ENCODE measurements around the gene DNAJC16. TPM values are rescaled to one million over a fixed set of nuclear protein-coding genes. Genes with fewer than 3 reads are reported as not detected.
A peak's percentile ranks its signal among the peaks of the same experiment; 100 is the strongest.

The DNAJC16 gene
- total and polyA plus RNA-seq, 9 of the 15 experiments (the other 6 are each of a cell fraction or from before 2014, with no cell fraction given) = 6.9 to 16.8 (median 12.8) TPM

- no TSS peak for BruUV-seq (replicated peaks)
- Histone ChIP-seq H3K9ac (ENCODE audit: insufficient read depth in 1 of 2, low read depth in 2 of 2, low read length in 2 of 2) (peak overlapping the region; percentile 41 to 82), H3K9me3 (replicated peaks; ENCODE audit: control insufficient read depth, insufficient read depth, low read depth, low read length) (no peaks in the 10 kb centered on the region), H3K4me3 (peak overlapping the region; percentile 59), H3K27ac (ENCODE audit: extremely low read depth, low read depth, low read length) (peak overlapping the region; percentile 53; the same call in 2 of the 3 replicates), H2AFZ (ENCODE audit: low read depth, low read length) (peak overlapping the region; percentile 63), H3K9me1 (ENCODE audit: control insufficient read depth, insufficient read depth, low read length) (no peaks in the 10 kb centered on the region), H3K79me2 (ENCODE audit: control insufficient read depth, insufficient read depth, low read length) (peaks cover 54% of the 10 kb centered on the region), H3K4me2 (ENCODE audit: insufficient read depth, low read length) (peak overlapping the region; percentile 88), H3K36me3 (ENCODE audit: control insufficient read depth, insufficient read depth, low read length) (peaks cover 18% of the 10 kb centered on the region), H4K20me1 (replicated peaks; ENCODE audit: control insufficient read depth, insufficient read depth, low read length) (no peaks in the 10 kb centered on the region), H3K27me3 (ENCODE audit: control insufficient read depth in 2 of 2, insufficient read depth in 2 of 2, low read length in 2 of 2) (no peaks in the 10 kb centered on the region), H3K4me1 (replicated peaks in 1 of 2; ENCODE audit: control insufficient read depth in 2 of 2, insufficient read depth in 2 of 2, low read length in 2 of 2) (peaks cover 7 to 31% of the 10 kb centered on the region in 2 experiments; a peak in 4 of 5 replicates)
- POLR2A ChIA-PET = no interaction called here
- intact Hi-C loops (cut with micrococcal nuclease) (loop anchor here (2.0 to 10.0 kb wide), 3 partner anchors 17 to 309 kb away; partner anchors contain the start of gene DDI2), in situ Hi-C loops (cut with MboI) (no loop called here)
- WGBS (ENCODE audit: insufficient coverage, low coverage, missing lambda C conversion rate) = 1% methylated on average over 33 of the region's 40 CpGs
- CTCF ChIA-PET (ENCODE audit: low intra/inter-chr PET ratio) = no interaction called here
- ATAC-seq (peak; percentile 70), FAIRE-seq (peak; percentile 72), DNase-seq (ENCODE audit: extremely low read depth in 1 of 4, low spot score in 3 of 4) (peak in 3 of 4 experiments; percentile 25 to 93 (median 92))
- TF ChIP-seq, protein P1, sequence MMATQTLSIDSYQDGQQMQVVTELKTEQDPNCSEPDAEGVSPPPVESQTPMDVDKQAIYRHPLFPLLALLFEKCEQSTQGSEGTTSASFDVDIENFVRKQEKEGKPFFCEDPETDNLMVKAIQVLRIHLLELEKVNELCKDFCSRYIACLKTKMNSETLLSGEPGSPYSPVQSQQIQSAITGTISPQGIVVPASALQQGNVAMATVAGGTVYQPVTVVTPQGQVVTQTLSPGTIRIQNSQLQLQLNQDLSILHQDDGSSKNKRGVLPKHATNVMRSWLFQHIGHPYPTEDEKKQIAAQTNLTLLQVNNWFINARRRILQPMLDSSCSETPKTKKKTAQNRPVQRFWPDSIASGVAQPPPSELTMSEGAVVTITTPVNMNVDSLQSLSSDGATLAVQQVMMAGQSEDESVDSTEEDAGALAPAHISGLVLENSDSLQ (IDR thresholded peaks at IDR 0.05) = peak; percentile 61
- TF ChIP-seq PHF8 (IDR thresholded peaks at IDR 0.05; ENCODE audit: borderline replicate concordance, low read length) (peak; percentile 31; the same call in 1 of the 2 replicates), NEUROD1 (IDR thresholded peaks at IDR 0.05; ENCODE audit: borderline replicate concordance, low read depth, low read length, partially characterized antibody) (peak; percentile 3), EGR1 (conservative IDR thresholded peaks at IDR 0.05) (peak; percentile 80), ZNF3 (CRISPR knock-in tag; IDR thresholded peaks at IDR 0.05) (no peak), SP1 (CRISPR knock-in tag; IDR thresholded peaks at IDR 0.05) (no peak; the same call in none of the 2 replicates), ZNF512 (tag; IDR thresholded peaks at IDR 0.05) (0 out of 2 replicates have a peak, but pooled peaks have one; percentile 23), MEIS2 (IDR thresholded peaks at IDR 0.05; ENCODE audit: partially characterized antibody) (peak; percentile 51), SMAD1 (IDR thresholded peaks at IDR 0.05; ENCODE audit: low read depth, low read length, partially characterized antibody) (peak; percentile 22), RFX1 (IDR thresholded peaks at IDR 0.05) (no peak), ESRRA (IDR thresholded peaks at IDR 0.05; ENCODE audit: borderline replicate concordance, low read depth) (no peak), NFIC (IDR thresholded peaks at IDR 0.05) (0 out of 2 replicates have a peak, but pooled peaks have one; percentile 14)
- TF ChIP-seq, protein P2, sequence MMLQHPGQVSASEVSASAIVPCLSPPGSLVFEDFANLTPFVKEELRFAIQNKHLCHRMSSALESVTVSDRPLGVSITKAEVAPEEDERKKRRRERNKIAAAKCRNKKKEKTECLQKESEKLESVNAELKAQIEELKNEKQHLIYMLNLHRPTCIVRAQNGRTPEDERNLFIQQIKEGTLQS (IDR thresholded peaks at IDR 0.05) = 0 out of 2 replicates have a peak, but pooled peaks have one; percentile 82
- TF ChIP-seq, protein P2 (CRISPR knock-in tag; conservative IDR thresholded peaks at IDR 0.05) = no peak
- TF ChIP-seq, protein P3, sequence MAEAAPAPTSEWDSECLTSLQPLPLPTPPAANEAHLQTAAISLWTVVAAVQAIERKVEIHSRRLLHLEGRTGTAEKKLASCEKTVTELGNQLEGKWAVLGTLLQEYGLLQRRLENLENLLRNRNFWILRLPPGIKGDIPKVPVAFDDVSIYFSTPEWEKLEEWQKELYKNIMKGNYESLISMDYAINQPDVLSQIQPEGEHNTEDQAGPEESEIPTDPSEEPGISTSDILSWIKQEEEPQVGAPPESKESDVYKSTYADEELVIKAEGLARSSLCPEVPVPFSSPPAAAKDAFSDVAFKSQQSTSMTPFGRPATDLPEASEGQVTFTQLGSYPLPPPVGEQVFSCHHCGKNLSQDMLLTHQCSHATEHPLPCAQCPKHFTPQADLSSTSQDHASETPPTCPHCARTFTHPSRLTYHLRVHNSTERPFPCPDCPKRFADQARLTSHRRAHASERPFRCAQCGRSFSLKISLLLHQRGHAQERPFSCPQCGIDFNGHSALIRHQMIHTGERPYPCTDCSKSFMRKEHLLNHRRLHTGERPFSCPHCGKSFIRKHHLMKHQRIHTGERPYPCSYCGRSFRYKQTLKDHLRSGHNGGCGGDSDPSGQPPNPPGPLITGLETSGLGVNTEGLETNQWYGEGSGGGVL (CRISPR knock-in tag; IDR thresholded peaks at IDR 0.05) = no peak
These were observed 1.3 kb upstream of the DNAJC16 start for GRCh38 chr1:15525050-15526020.

Data from K562 (cell line).